HG03060 (cell line): Measurements from ENCODE around the gene MAP9.
"Not testable (repeated sequence)": the region's sequence is repeated elsewhere in the genome, so short reads cannot be mapped to it uniquely, and the experiment has no call there.

Experiments
- ATAC-seq: cut with Tn5 transposase; IDR thresholded peaks from one replicate; pipeline ENCODE4 v1.9.1; 2021; ENCODE audit warnings: low read depth, moderate number of reproducible peaks; ENCODE audit not compliant: unreplicated experiment

Gene MAP9

GRCh38 chr4:155353923-155354540, 22.7 kb downstream of the MAP9 start:
- peak; percentile 98 for ATAC-seq

GRCh38 chr4:155342142-155342541, 34.6 kb downstream of the MAP9 start:
- no peak for ATAC-seq

- no peak for ATAC-seq
Observed at GRCh38 chr4:155339999-155340398, 36.8 kb downstream of the MAP9 start.

- no peak for ATAC-seq
Observed at GRCh38 chr4:155339588-155339987, 37.2 kb downstream of the MAP9 start.

- no peak for ATAC-seq
Observed at GRCh38 chr4:155338196-155338595, 38.6 kb downstream of the MAP9 start.

- no peak for ATAC-seq
Observed at GRCh38 chr4:155336242-155336641, 40.5 kb downstream of the MAP9 start.

- no peak for ATAC-seq
Observed at GRCh38 chr4:155331478-155331877, 45.3 kb downstream of the MAP9 start.

GRCh38 chr4:155322782-155323181, 54.0 kb downstream of the MAP9 start:
- ATAC-seq, result no peak

- no peak for ATAC-seq
Observed at GRCh38 chr4:155321006-155321405, 55.8 kb downstream of the MAP9 start.

- ATAC-seq, result no peak
Observed at GRCh38 chr4:155319516-155319915, 57.2 kb downstream of the MAP9 start.

GRCh38 chr4:155312027-155312426, 64.7 kb downstream of the MAP9 start:
- not testable (repeated sequence) for ATAC-seq

- no peak for ATAC-seq
Observed at GRCh38 chr4:155307731-155308277, 69.0 kb downstream of the MAP9 start.

GRCh38 chr4:155305619-155306018, 71.1 kb downstream of the MAP9 start:
- ATAC-seq, result no peak

- ATAC-seq, result no peak
Observed at GRCh38 chr4:155304375-155304774, 72.4 kb downstream of the MAP9 start.

- no peak for ATAC-seq
Observed at GRCh38 chr4:155299103-155299502, 77.7 kb downstream of the MAP9 start.
